GM23338 (cell line): ENCODE results near the gene PALS2. TPM values are rescaled to one million over a fixed set of nuclear protein-coding genes. Genes with fewer than 3 reads are reported as not detected.

Source experiments
- ATAC-seq: fragments of 200-7000 bp; cut with Tn5 transposase; 3 replicates; pipeline ENCODE4 v1.9.1; 2020
- DNase-seq: peaks from one replicate; pipeline ENCODE4 v3.0.0-alpha.2; 2015; ENCODE audit warnings: low spot score
- H2AFZ ChIP-seq: fragments of 200-600 bp; sonication (generic); 2 replicates; pipeline ENCODE4 v1.8.0; 2016; ENCODE audit warnings: antibody characterized with exemption, mild to moderate bottlenecking, moderate library complexity
- H3F3A ChIP-seq: fragments of 200-600 bp; sonication (generic); replicated peaks from 2 replicates; pipeline ENCODE4 v1.8.0; 2017; ENCODE audit warnings: antibody characterized with exemption, mixed run types, low read depth
- H3K27ac ChIP-seq: fragments of 200-600 bp; sonication (generic); 2 replicates; pipeline ENCODE4 v1.6.1; 2016; ENCODE audit warnings: low read depth
- H3K27me3 ChIP-seq: fragments of 200-600 bp; sonication (generic); 2 replicates; pipeline ENCODE4 v1.8.0; 2016; ENCODE audit warnings: mild to moderate bottlenecking, mixed run types, moderate library complexity; ENCODE audit not compliant: insufficient read depth
- H3K36me3 ChIP-seq: fragments of 200-600 bp; sonication (generic); 2 replicates; pipeline ENCODE4 v1.8.0; 2016; ENCODE audit warnings: mild to moderate bottlenecking; ENCODE audit not compliant: insufficient read depth
- H3K4me1 ChIP-seq: fragments of 200-600 bp; sonication (generic); 2 replicates; pipeline ENCODE4 v1.8.0; 2016; ENCODE audit warnings: mild to moderate bottlenecking, moderate library complexity; ENCODE audit not compliant: insufficient read depth
- H3K4me2 ChIP-seq: fragments of 200-600 bp; sonication (generic); 2 replicates; pipeline ENCODE4 v1.7.1; 2017; ENCODE audit warnings: mixed run types
- H3K4me3 ChIP-seq: fragments of 200-600 bp; sonication (generic); 2 replicates; pipeline ENCODE4 v1.6.1; 2016; ENCODE audit warnings: mixed run types
- H3K79me2 ChIP-seq: fragments of 200-600 bp; sonication (generic); replicated peaks from 2 replicates; pipeline ENCODE4 v1.8.0; 2017; ENCODE audit warnings: mild to moderate bottlenecking; ENCODE audit not compliant: insufficient read depth
- H3K9me2 ChIP-seq: fragments of 200-600 bp; sonication (generic); 2 replicates; pipeline ENCODE4 v1.8.0; 2017; ENCODE audit not compliant: insufficient read depth
- H4K20me1 ChIP-seq: fragments of 200-600 bp; sonication (generic); replicated peaks from 2 replicates; pipeline ENCODE4 v1.8.0; 2017; ENCODE audit warnings: mild to moderate bottlenecking; ENCODE audit not compliant: insufficient read depth
- H3K27ac Mint-ChIP-seq: 2 replicates; pipeline ENCODE4 v1.8.0; 2020; ENCODE audit warnings: inconsistent platforms, mild to moderate bottlenecking, moderate library complexity, mixed read lengths
- H3K27me3 Mint-ChIP-seq: 3 replicates; pipeline ENCODE4 v1.8.0; 2022; ENCODE audit warnings: low read depth, mild to moderate bottlenecking, moderate library complexity, mixed read lengths, inconsistent platforms; ENCODE audit not compliant: insufficient read depth, poor library complexity
- H3K36me3 Mint-ChIP-seq: 3 replicates; pipeline ENCODE4 v1.8.0; 2021; ENCODE audit warnings: low read depth, mild to moderate bottlenecking, inconsistent platforms, moderate library complexity, mixed read lengths
- H3K4me1 Mint-ChIP-seq: 3 replicates; pipeline ENCODE4 v1.8.0; 2020; ENCODE audit warnings: mild to moderate bottlenecking, inconsistent platforms, mixed read lengths
- H3K4me3 Mint-ChIP-seq: 3 replicates; pipeline ENCODE4 v1.8.0; 2021; ENCODE audit warnings: moderate library complexity, mild to moderate bottlenecking, inconsistent platforms, mixed read lengths
- H3K9me3 Mint-ChIP-seq: 3 replicates; pipeline ENCODE4 v1.8.0; 2020; ENCODE audit warnings: moderate library complexity, mild to moderate bottlenecking, inconsistent platforms, mixed read lengths
- CTCF ChIP-seq, 2 experiments: fragments of 200-600 bp in 1 of 2; sonication (generic) in 1 of 2; conservative IDR thresholded peaks; 2 replicates each; pipeline versions ENCODE4 v1.5.1 to v1.6.1; 2016 to 2017; ENCODE audit warnings: antibody characterized with exemption in 2 of 2, low read depth in 2 of 2, mild to moderate bottlenecking in 2 of 2, moderate library complexity in 1 of 2
- ETS1 ChIP-seq: IDR thresholded peaks from 2 replicates; pipeline ENCODE4 v1.6.1; 2016; ENCODE audit warnings: antibody characterized with exemption
- EZH2 ChIP-seq: fragments of 200-600 bp; sonication (generic); IDR thresholded peaks from one replicate; pipeline ENCODE4 v1.8.0; 2017; ENCODE audit warnings: antibody characterized with exemption, mild to moderate bottlenecking, low read depth; ENCODE audit not compliant: unreplicated experiment
- JUNB ChIP-seq: IDR thresholded peaks from one replicate; pipeline ENCODE4 v1.6.1; 2016; ENCODE audit warnings: antibody characterized with exemption; ENCODE audit not compliant: unreplicated experiment
- NANOG ChIP-seq: IDR thresholded peaks from 2 replicates; pipeline ENCODE4 v1.6.1; 2016; ENCODE audit warnings: antibody characterized with exemption, borderline replicate concordance
- POLR2AphosphoS5 ChIP-seq: IDR thresholded peaks from 2 replicates; pipeline ENCODE4 v1.6.1; 2016; ENCODE audit warnings: antibody characterized with exemption, low read depth
- REST ChIP-seq: IDR thresholded peaks from one replicate; pipeline ENCODE4 v1.6.1; 2018; ENCODE audit warnings: antibody characterized with exemption; ENCODE audit not compliant: unreplicated experiment
- STAT1 ChIP-seq: IDR thresholded peaks from one replicate; pipeline ENCODE4 v1.6.1; 2016; ENCODE audit warnings: antibody characterized with exemption; ENCODE audit not compliant: unreplicated experiment
- ZNF114 ChIP-seq: fragments of 250-450 bp; sonication (Bioruptor Pico); IDR thresholded peaks from 2 replicates; pipeline ENCODE4 v1.5.0; 2020; ENCODE audit warnings: mild to moderate bottlenecking, moderate library complexity
- ZNF331 ChIP-seq: fragments of 250-450 bp; sonication (Bioruptor Pico); IDR thresholded peaks from 2 replicates; pipeline ENCODE4 v1.5.0; 2020; ENCODE audit warnings: low read depth, mild to moderate bottlenecking, moderate library complexity
- polyA plus RNA-seq: library from polyadenylated mRNA; unstranded; fragments of >200 nt; fragmentation: Nextera tagmentation; extraction: Ambion mirVana; gene quantifications from 2 replicates; pipeline ENCODE4 v1.2.1, GENCODE V29; 2016
- total RNA-seq: library from RNA; depleted of rRNA; stranded (reverse); fragments of >200 nt; shearing (Covaris generic); gene quantifications from 2 replicates; pipeline ENCODE4 v1.2.3, GENCODE V29; 2014

Gene PALS2
- total and polyA plus RNA-seq, 2 experiments from 2014 or later: 51.8 to 115 TPM

DNA sequence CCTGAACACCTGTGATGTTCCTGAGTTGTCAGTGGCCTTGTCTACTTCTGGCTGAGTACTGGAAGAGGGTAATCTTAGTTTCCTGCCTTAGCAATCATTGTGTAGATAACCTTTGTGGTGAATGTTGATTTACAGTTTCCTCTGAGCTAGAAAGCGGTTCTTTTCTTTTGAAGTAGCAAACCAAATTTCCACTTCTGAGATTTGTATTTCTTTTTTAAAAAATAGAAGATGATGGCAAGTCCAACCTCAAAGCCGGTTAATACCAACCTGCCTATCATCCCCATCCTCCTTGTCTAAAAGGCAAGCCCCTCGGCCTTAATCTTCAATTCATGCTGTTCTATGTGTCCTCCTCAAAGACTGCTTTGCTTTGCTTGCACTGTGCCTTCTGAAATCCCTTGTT is 12.5 kb upstream of the PALS2 start:
- H3K27me3 Mint-ChIP-seq: no peaks in the 10 kb centered on the region
- no peaks in the 10 kb centered on the region for H3K36me3 ChIP-seq
- TF ChIP-seq POLR2AphosphoS5: no peak
- no peaks in the 10 kb centered on the region; the same call in 2 of the 3 replicates for H3K4me1 Mint-ChIP-seq
- H2AFZ ChIP-seq: no peak overlapping the region
- H3K27ac Mint-ChIP-seq: no peak overlapping the region
- no peaks in the 10 kb centered on the region for H3K79me2 ChIP-seq
- no peak overlapping the region for H3K4me3 Mint-ChIP-seq
- no peaks in the 10 kb centered on the region for H4K20me1 ChIP-seq
- H3K4me1 ChIP-seq: no peaks in the 10 kb centered on the region
- DNase-seq (no peak), ATAC-seq (no peak)
- no peaks in the 10 kb centered on the region for H3K9me3 Mint-ChIP-seq
- H3K9me2 ChIP-seq: no peaks in the 10 kb centered on the region
- no peak overlapping the region for H3K27ac ChIP-seq
- no peaks in the 10 kb centered on the region for H3K27me3 ChIP-seq
- H3K36me3 Mint-ChIP-seq: no peaks in the 10 kb centered on the region
- no peak overlapping the region for H3K4me2 ChIP-seq
- no peaks in the 10 kb centered on the region for H3F3A ChIP-seq
- H3K4me3 ChIP-seq: no peak overlapping the region

- Histone ChIP-seq H2AFZ (no peak overlapping the region), H3K4me3 (no peak overlapping the region), H3K4me2 (no peak overlapping the region), H3K4me1 (peaks cover 51% of the 10 kb centered on the region), H3K27ac (no peak overlapping the region), H3F3A (no peaks in the 10 kb centered on the region), H3K27me3 (no peaks in the 10 kb centered on the region), H3K79me2 (no peaks in the 10 kb centered on the region), H4K20me1 (no peaks in the 10 kb centered on the region), H3K9me2 (no peaks in the 10 kb centered on the region), H3K36me3 (no peaks in the 10 kb centered on the region)
- H3K9me3 Mint-ChIP-seq: no peaks in the 10 kb centered on the region
- DNase-seq (no peak), ATAC-seq (no peak)
- H3K36me3 Mint-ChIP-seq: no peaks in the 10 kb centered on the region
- H3K27me3 Mint-ChIP-seq: no peaks in the 10 kb centered on the region
- peaks cover 39% of the 10 kb centered on the region for H3K4me1 Mint-ChIP-seq
- no peak overlapping the region for H3K4me3 Mint-ChIP-seq
- no peak overlapping the region for H3K27ac Mint-ChIP-seq
- TF ChIP-seq ZNF114 (no peak), NANOG (no peak), CTCF (conservative IDR thresholded peaks at IDR 0.05; ENCODE audit: low read depth in 2 of 2) (no peak), POLR2AphosphoS5 (no peak), ZNF331 (CRISPR knock-in tag) (no peak), JUNB (no peak), REST (no peak), EZH2 (no peak), ETS1 (no peak), STAT1 (no peak)
Measured at GRCh38 chr7:24566274-24566673, 7.0 kb upstream of the PALS2 start.
